ENCODE data around the gene ASB6. TPM values are rescaled to one million over a fixed set of nuclear protein-coding genes. Genes with fewer than 3 reads are reported as not detected.

Gene ASB6
- polyA plus RNA-seq, 1 of the 3 experiments (the other 2 are of a cell fraction): 35.9 TPM

GRCh38 chr9:129598089-129598596, 43.8 kb downstream of the ASB6 start:
- H4K20me1 ChIP-seq (ENCODE audit: insufficient read depth): no peaks in the 10 kb centered on the region
- no peaks in the 10 kb centered on the region for H3K27me3 ChIP-seq (ENCODE audit: insufficient read depth)
- no peak overlapping the region for H3K9ac ChIP-seq
- ChIA-PET CTCF (interaction anchor here (0.6 to 2.2 kb wide), 3 partner anchors 8 to 424 kb away, joined by 3 to 8 read pairs (median 3); no protein-coding TSS in a partner anchor), POLR2A (interaction anchor here (1.3 kb wide), 1 partner anchor 27 kb away, joined by 4 read pairs; no protein-coding TSS in a partner anchor)
- no peaks in the 10 kb centered on the region for H3K36me3 ChIP-seq (replicated peaks in 1 of 2; ENCODE audit: control insufficient read depth in 1 of 2, insufficient read depth in 2 of 2, low read length in 1 of 2)
- H3K27ac ChIP-seq (ENCODE audit: low read depth in 2 of 2, low read length in 1 of 2): no peak overlapping the region
- H3F3A ChIP-seq (replicated peaks; ENCODE audit: insufficient read depth): no peaks in the 10 kb centered on the region
- H3K79me2 ChIP-seq (ENCODE audit: insufficient read depth): no peaks in the 10 kb centered on the region
- no peaks in the 10 kb centered on the region for H3K9me3 ChIP-seq
- peaks cover 0 to 10% of the 10 kb centered on the region in 2 experiments; a peak in 2 of 4 replicates for H3K4me1 ChIP-seq (ENCODE audit: control insufficient read depth in 1 of 2, insufficient read depth in 2 of 2, low read depth in 1 of 2, low read length in 1 of 2)
- H2AFZ ChIP-seq (ENCODE audit: low read depth): no peak overlapping the region
- DNase-seq: no peak
- TF ChIP-seq RAD21 (IDR thresholded peaks at IDR 0.05; ENCODE audit: low read length) (no peak), ZBTB33 (IDR thresholded peaks at IDR 0.05; ENCODE audit: borderline replicate concordance, low read depth) (no peak), RCOR1 (IDR thresholded peaks at IDR 0.05; ENCODE audit: low read length) (no peak), FOXJ3 (CRISPR knock-in tag; IDR thresholded peaks at IDR 0.05) (no peak), MEF2A (IDR thresholded peaks at IDR 0.05; ENCODE audit: borderline replicate concordance, low read depth) (no peak)
- no peak overlapping the region for H3K4me3 ChIP-seq (ENCODE audit: low read depth in 2 of 2, low read length in 1 of 2)
- 82% methylated on average over 13 of the region's 14 CpGs for WGBS (ENCODE audit: low lambda C conversion rate)
- no peak overlapping the region for H3K4me2 ChIP-seq
- H3K9me2 ChIP-seq: no peaks in the 10 kb centered on the region

GRCh38 chr9:129597355-129598088, 44.4 kb downstream of the ASB6 start:
- H3K4me2 ChIP-seq: no peak overlapping the region; the same call in 1 of the 2 replicates
- H3K9me3 ChIP-seq: no peaks in the 10 kb centered on the region
- peak; percentile 70 for DNase-seq
- ChIA-PET CTCF (interaction anchor here (1.1 to 2.2 kb wide), 6 partner anchors 9 to 458 kb away, joined by 3 to 8 read pairs (median 6); no protein-coding TSS in a partner anchor), POLR2A (interaction anchor here (0.6 to 1.9 kb wide), 10 partner anchors 11 to 459 kb away, joined by 3 to 13 read pairs (median 3); no protein-coding TSS in a partner anchor)
- 49% methylated on average over 23 of the region's 57 CpGs for WGBS (ENCODE audit: low lambda C conversion rate)
- no peaks in the 10 kb centered on the region for H3K9me2 ChIP-seq
- peak overlapping the region; percentile 8; the same call in 1 of the 2 replicates for H3K9ac ChIP-seq
- H3F3A ChIP-seq (replicated peaks; ENCODE audit: insufficient read depth): no peaks in the 10 kb centered on the region
- TF ChIP-seq GATA2 (CRISPR knock-in tag; IDR thresholded peaks at IDR 0.05): no peak
- TF ChIP-seq, protein P1, sequence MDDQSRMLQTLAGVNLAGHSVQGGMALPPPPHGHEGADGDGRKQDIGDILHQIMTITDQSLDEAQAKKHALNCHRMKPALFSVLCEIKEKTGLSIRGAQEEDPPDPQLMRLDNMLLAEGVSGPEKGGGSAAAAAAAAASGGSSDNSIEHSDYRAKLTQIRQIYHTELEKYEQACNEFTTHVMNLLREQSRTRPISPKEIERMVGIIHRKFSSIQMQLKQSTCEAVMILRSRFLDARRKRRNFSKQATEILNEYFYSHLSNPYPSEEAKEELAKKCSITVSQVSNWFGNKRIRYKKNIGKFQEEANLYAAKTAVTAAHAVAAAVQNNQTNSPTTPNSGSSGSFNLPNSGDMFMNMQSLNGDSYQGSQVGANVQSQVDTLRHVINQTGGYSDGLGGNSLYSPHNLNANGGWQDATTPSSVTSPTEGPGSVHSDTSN (IDR thresholded peaks at IDR 0.05): no peak
- no peak for TF ChIP-seq TEAD4 (IDR thresholded peaks at IDR 0.05; ENCODE audit: borderline replicate concordance, insufficient read depth)
- no peak for TF ChIP-seq NFIC (IDR thresholded peaks at IDR 0.05; ENCODE audit: borderline replicate concordance)
- TF ChIP-seq TAF1 (IDR thresholded peaks at IDR 0.05; ENCODE audit: borderline replicate concordance, low read depth, low read length): no peak
- no peak for TF ChIP-seq EZH2phosphoT487 (IDR thresholded peaks at IDR 0.05; ENCODE audit: borderline replicate concordance, low read depth)
- TF ChIP-seq, protein P2, sequence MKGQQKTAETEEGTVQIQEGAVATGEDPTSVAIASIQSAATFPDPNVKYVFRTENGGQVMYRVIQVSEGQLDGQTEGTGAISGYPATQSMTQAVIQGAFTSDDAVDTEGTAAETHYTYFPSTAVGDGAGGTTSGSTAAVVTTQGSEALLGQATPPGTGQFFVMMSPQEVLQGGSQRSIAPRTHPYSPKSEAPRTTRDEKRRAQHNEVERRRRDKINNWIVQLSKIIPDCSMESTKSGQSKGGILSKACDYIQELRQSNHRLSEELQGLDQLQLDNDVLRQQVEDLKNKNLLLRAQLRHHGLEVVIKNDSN (IDR thresholded peaks at IDR 0.05; ENCODE audit: borderline replicate concordance, low read depth): no peak
- TF ChIP-seq POLR2AphosphoS5 (IDR thresholded peaks at IDR 0.05; ENCODE audit: low read depth, low read length): no peak
- no peak for TF ChIP-seq GABPA (IDR thresholded peaks at IDR 0.05; ENCODE audit: low read depth)
- no peak for TF ChIP-seq EP300 (IDR thresholded peaks at IDR 0.05; ENCODE audit: borderline replicate concordance in 1 of 2, low read depth in 1 of 2, low read length in 1 of 2)
- TF ChIP-seq CHD2 (IDR thresholded peaks at IDR 0.05; ENCODE audit: low read length, partially characterized antibody): no peak
- no peak for TF ChIP-seq SIN3A (IDR thresholded peaks at IDR 0.05; ENCODE audit: borderline replicate concordance, low read depth, low read length)
- no peaks in the 10 kb centered on the region for H4K20me1 ChIP-seq (ENCODE audit: insufficient read depth)
- peak overlapping the region in 1 of 2 experiments; percentile 35; a peak in 2 of 4 replicates for H3K4me3 ChIP-seq (ENCODE audit: low read depth in 2 of 2, low read length in 1 of 2)
- H3K36me3 ChIP-seq (replicated peaks in 1 of 2; ENCODE audit: control insufficient read depth in 1 of 2, insufficient read depth in 2 of 2, low read length in 1 of 2): no peaks in the 10 kb centered on the region
- no peak overlapping the region; a peak in 1 of 4 replicates for H3K27ac ChIP-seq (ENCODE audit: low read depth in 2 of 2, low read length in 1 of 2)
- peaks cover 0 to 6% of the 10 kb centered on the region in 2 experiments; a peak in 2 of 4 replicates for H3K4me1 ChIP-seq (ENCODE audit: control insufficient read depth in 1 of 2, insufficient read depth in 2 of 2, low read depth in 1 of 2, low read length in 1 of 2)
- H3K79me2 ChIP-seq (ENCODE audit: insufficient read depth): no peaks in the 10 kb centered on the region
- H2AFZ ChIP-seq (ENCODE audit: low read depth): peak overlapping the region; percentile 35; the same call in 1 of the 2 replicates
- no peaks in the 10 kb centered on the region for H3K27me3 ChIP-seq (ENCODE audit: insufficient read depth)
